Endothelial cell of umbilical vein (primary cell): Measurements from ENCODE around the gene SPAG9. TPM values are rescaled to one million over a fixed set of nuclear protein-coding genes. Genes with fewer than 3 reads are reported as not detected.
A peak's percentile ranks its signal among the peaks of the same experiment; 100 is the strongest.

Experiments used
- BruUV-seq: library from RNA; stranded (reverse); fragments of 400-500 nt; replicated peaks from 2 replicates; lab custom pipeline; 2021; lab: Mats Ljungman, UMichigan
- CTCF ChIA-PET: fragments of 300-600, 350-600 bp; sonication (Branson Sonifier 250); formaldehyde crosslinking; loops from one replicate; lab custom pipeline; 2021; ENCODE audit warnings: antibody characterized with exemption, inconsistent platforms; lab: Charles Lee
- POLR2A ChIA-PET: fragments of 300-600, 350-600 bp; sonication (Branson Sonifier 250); formaldehyde crosslinking; loops from one replicate; lab custom pipeline; 2021; ENCODE audit warnings: antibody characterized with exemption, inconsistent platforms; lab: Charles Lee
- DNase-seq: peaks from one replicate; pipeline ENCODE4 v3.0.0-alpha.2; 2011; ENCODE audit warnings: low read depth, low spot score
- FAIRE-seq: peaks from 2 replicates; lab custom pipeline; 2011; peaks lifted over from hg19 to GRCh38; lab: Jason Lieb, UNC
- H2AFZ ChIP-seq: 2 replicates; pipeline ENCODE4 v1.6.0; 2012; ENCODE audit warnings: low read depth, low read length, control low read depth, inconsistent platforms
- H3K27ac ChIP-seq: 2 replicates; pipeline ENCODE4 v1.5.1; 2011; ENCODE audit warnings: low read depth, mild to moderate bottlenecking, control low read depth, low read length, moderate library complexity; ENCODE audit not compliant: insufficient read depth
- H3K27me3 ChIP-seq, 2 experiments: 2 replicates each; pipeline versions ENCODE4 v1.6.0 to v1.6.1; 2011; ENCODE audit warnings: low read length in 2 of 2, mixed read lengths in 1 of 2; ENCODE audit not compliant: control insufficient read depth in 2 of 2, insufficient read depth in 2 of 2
- H3K36me3 ChIP-seq, 2 experiments: 2 replicates in 1 of 2; 3 replicates in 1 of 2; pipeline ENCODE4 v1.5.1; 2011; ENCODE audit warnings: low read length in 2 of 2, mild to moderate bottlenecking in 1 of 2, moderate library complexity in 1 of 2; ENCODE audit not compliant: control insufficient read depth in 2 of 2, insufficient read depth in 2 of 2; ENCODE audit errors: extremely low read depth in 1 of 2
- H3K4me1 ChIP-seq: 3 replicates; pipeline ENCODE4 v1.5.1; 2011; ENCODE audit warnings: mild to moderate bottlenecking, low read length; ENCODE audit not compliant: control insufficient read depth, insufficient read depth; ENCODE audit errors: extremely low read depth
- H3K4me2 ChIP-seq: 2 replicates; pipeline ENCODE4 v1.6.1; 2011; ENCODE audit warnings: low read length, control low read depth, mixed read lengths; ENCODE audit not compliant: insufficient read depth
- H3K4me3 ChIP-seq, 3 experiments: fragments of 200-600 bp in 1 of 3; sonication (generic), shearing (Covaris generic) in 1 of 3; replicated peaks in 1 of 3; 2 replicates each; pipeline ENCODE4 v1.5.1; 2011 to 2016; ENCODE audit warnings: control low read depth in 3 of 3, low read length in 3 of 3, mild to moderate bottlenecking in 2 of 3, inconsistent platforms in 1 of 3, low read depth in 1 of 3, moderate library complexity in 1 of 3; ENCODE audit not compliant: insufficient read depth in 1 of 3
- H3K79me2 ChIP-seq: 2 replicates; pipeline ENCODE4 v1.6.0; 2012; ENCODE audit warnings: low read length, inconsistent platforms; ENCODE audit not compliant: control insufficient read depth, insufficient read depth
- H3K9ac ChIP-seq: replicated peaks from 2 replicates; pipeline ENCODE3; 2011; ENCODE audit warnings: low read length, control low read depth; ENCODE audit not compliant: insufficient read depth; ENCODE audit errors: extremely low read depth
- H3K9me1 ChIP-seq: replicated peaks from 3 replicates; pipeline ENCODE4 v1.6.0; 2011; ENCODE audit warnings: mild to moderate bottlenecking, low read length; ENCODE audit not compliant: control insufficient read depth, insufficient read depth; ENCODE audit errors: extremely low read depth
- H3K9me3 ChIP-seq: replicated peaks from 2 replicates; pipeline ENCODE4 v1.5.1; 2012; ENCODE audit warnings: low read length, inconsistent platforms; ENCODE audit not compliant: control insufficient read depth, insufficient read depth
- H4K20me1 ChIP-seq: replicated peaks from 2 replicates; pipeline ENCODE3; 2011; ENCODE audit warnings: mild to moderate bottlenecking, low read length; ENCODE audit not compliant: control insufficient read depth, insufficient read depth; ENCODE audit errors: extremely low read depth
- CTCF ChIP-seq, 2 donors: IDR thresholded peaks; 1 replicate in 1 of 2; 2 replicates in 1 of 2; pipeline ENCODE4 v1.5.1; 2011; ENCODE audit warnings: low read length in 2 of 2, mild to moderate bottlenecking in 2 of 2, moderate library complexity in 2 of 2, control low read depth in 1 of 2, inconsistent platforms in 1 of 2, low read depth in 1 of 2; ENCODE audit not compliant: insufficient read depth in 1 of 2; ENCODE audit errors: extremely low read depth in 1 of 2
- EZH2 ChIP-seq: IDR thresholded peaks from 2 replicates; pipeline ENCODE4 v1.6.1; 2012; ENCODE audit warnings: borderline replicate concordance, low read depth, mild to moderate bottlenecking, moderate library complexity, low read length, inconsistent platforms; ENCODE audit not compliant: severe bottlenecking
- GATA2 ChIP-seq: IDR thresholded peaks from 2 replicates; pipeline ENCODE4 v1.7.0; 2011; ENCODE audit warnings: low read depth, mild to moderate bottlenecking, moderate library complexity, mixed read lengths, low read length; ENCODE audit not compliant: insufficient read length, insufficient read depth
- JUN ChIP-seq: IDR thresholded peaks from 2 replicates; pipeline ENCODE4 v1.6.1; 2011; ENCODE audit warnings: borderline replicate concordance, low read depth; ENCODE audit not compliant: insufficient read length, insufficient read depth
- MYC ChIP-seq: IDR thresholded peaks from one replicate; pipeline ENCODE4 v1.6.1; 2011; ENCODE audit warnings: mild to moderate bottlenecking, low read depth, low read length
- POLR2A ChIP-seq: IDR thresholded peaks from 2 replicates; pipeline ENCODE4 v1.6.1; 2012; ENCODE audit warnings: low read depth, mild to moderate bottlenecking, control low read depth, low read length
- dilution Hi-C: fragments of 300-500 bp; cut with MboI; formaldehyde crosslinking; loops from one replicate; pipeline ENCODE4 v1.15.0; 2019; ENCODE audit warnings: low sequenced_read_pairs; ENCODE audit not compliant: extremely low pct_ligation_motif_present
- intact Hi-C: fragments of 100-400 bp; cut with micrococcal nuclease; formaldehyde crosslinking; loops from one replicate; pipeline ENCODE4 v1.10.0; 2022
- polyA plus RNA-seq, 4 experiments: library from polyadenylated mRNA; depleted of rRNA in 3 of 4; stranded (reverse) in 3 of 4; unstranded in 1 of 4; fragments of >200 nt; gene quantifications; 2 replicates each; pipeline versions ENCODE4 v1.2.1 to v1.2.3, GENCODE V29; 2011 to 2012; ENCODE audit warnings: missing spikeins in 1 of 4
- total RNA-seq: library from RNA; stranded (reverse); gene quantifications from 2 replicates; pipeline ENCODE4 v1.2.3, GENCODE V29; 2021

Gene SPAG9
- total and polyA plus RNA-seq, 2 donors (not counting 3 experiments of a cell fraction or from before 2014, with no cell fraction given): 16.5 to 75.0 TPM

DNA sequence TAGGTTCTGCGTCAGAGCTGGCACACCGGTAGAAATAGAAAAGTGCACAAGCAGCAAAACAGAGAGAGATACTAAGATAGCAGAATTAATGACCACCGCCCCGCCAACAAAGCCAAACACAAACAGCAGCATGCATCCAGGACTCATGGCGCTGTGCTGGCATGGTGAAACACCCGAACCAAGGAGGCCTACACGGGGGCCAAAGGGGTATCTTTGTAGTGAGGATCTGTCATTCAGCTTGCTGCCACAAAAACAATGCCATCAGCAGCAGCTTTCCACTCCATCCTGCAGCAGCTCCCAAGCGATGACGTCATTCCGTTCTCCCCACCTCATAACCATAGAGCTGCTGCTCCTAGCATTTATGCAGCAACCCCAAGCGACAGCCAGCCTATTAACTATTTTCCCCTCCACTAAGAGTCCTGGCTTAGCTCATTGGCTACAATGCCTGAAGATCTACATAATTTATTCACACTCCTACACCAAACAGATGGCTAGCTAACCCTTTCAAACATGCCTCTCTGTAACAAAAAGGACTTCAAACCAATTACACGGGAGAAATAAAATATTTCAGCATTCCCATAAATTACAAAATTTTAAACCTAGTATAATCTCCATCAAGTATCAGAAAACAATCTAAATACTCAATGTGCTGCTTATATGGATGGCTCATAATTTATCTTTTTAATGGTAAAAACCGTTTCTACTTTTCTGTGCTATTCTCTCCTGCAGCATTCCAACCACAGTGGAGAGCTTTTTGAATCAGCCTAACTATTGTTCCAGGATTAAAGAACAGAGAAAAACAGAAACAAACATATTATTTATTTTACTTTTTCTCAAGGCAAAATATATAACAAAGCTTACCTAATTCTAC lies 73.9 kb downstream of the SPAG9 start:
- intact Hi-C loops: loop anchor here (2.0 kb wide), 1 partner anchor 16 kb away; no protein-coding TSS in a partner anchor
- H3K4me3 ChIP-seq: no peak overlapping the region
- H3K27me3 ChIP-seq: no peaks in the 10 kb centered on the region
- ChIA-PET CTCF (interaction anchor here (0.7 to 4.5 kb wide), 15 partner anchors 10 to 194 kb away, joined by 3 to 46 read pairs (median 4); partner anchors contain the start of genes NME1 and SPAG9), POLR2A (interaction anchor here (0.6 kb wide), 1 partner anchor 65 kb away, joined by 3 read pairs; no protein-coding TSS in a partner anchor)
- BruUV-seq: no TSS peak
- peaks cover 10% of the 10 kb centered on the region for H3K79me2 ChIP-seq
- peaks cover 2% of the 10 kb centered on the region for H3K9me1 ChIP-seq
- dilution Hi-C loops: no loop called here
- H3K4me1 ChIP-seq: no peaks in the 10 kb centered on the region
- no peaks in the 10 kb centered on the region for H3K36me3 ChIP-seq
- FAIRE-seq (peak; percentile 64), DNase-seq (peak; percentile 72)
- TF ChIP-seq JUN (peak; percentile 76), CTCF (IDR thresholded peaks at IDR 0.05; ENCODE audit: extremely low read depth in 1 of 2, insufficient read depth in 1 of 2, low read depth in 1 of 2, low read length in 2 of 2) (no peak)
- H3K27ac ChIP-seq: no peak overlapping the region
- no peak overlapping the region for H3K9ac ChIP-seq
- no peak overlapping the region for H3K4me2 ChIP-seq
- H2AFZ ChIP-seq: no peak overlapping the region
- no peaks in the 10 kb centered on the region for H3K9me3 ChIP-seq
- no peaks in the 10 kb centered on the region for H4K20me1 ChIP-seq

- no peak overlapping the region for H3K27ac ChIP-seq
- H3K79me2 ChIP-seq: peaks cover 10% of the 10 kb centered on the region
- POLR2A ChIA-PET: no interaction called here
- DNase-seq (no peak), FAIRE-seq (no peak)
- no peak overlapping the region for H3K9ac ChIP-seq
- intact Hi-C loops (loop anchor here (2.0 kb wide), 1 partner anchor 15 kb away; no protein-coding TSS in a partner anchor), dilution Hi-C loops (no loop called here)
- TF ChIP-seq CTCF (IDR thresholded peaks at IDR 0.05; ENCODE audit: extremely low read depth in 1 of 2, insufficient read depth in 1 of 2, low read depth in 1 of 2, low read length in 2 of 2) (no peak), POLR2A (no peak), GATA2 (no peak), EZH2 (no peak), MYC (no peak)
- H3K36me3 ChIP-seq: no peaks in the 10 kb centered on the region
- no peaks in the 10 kb centered on the region for H3K4me1 ChIP-seq
- H2AFZ ChIP-seq: no peak overlapping the region
- H3K9me1 ChIP-seq: peaks cover 2% of the 10 kb centered on the region
- no peak overlapping the region for H3K4me3 ChIP-seq
- no peaks in the 10 kb centered on the region for H4K20me1 ChIP-seq
- no TSS peak for BruUV-seq
- CTCF ChIA-PET: interaction anchor here (1.0 to 4.5 kb wide), 11 partner anchors 10 to 194 kb away, joined by 3 to 46 read pairs (median 5); partner anchors contain the start of genes NME1 and SPAG9
- H3K9me3 ChIP-seq: no peaks in the 10 kb centered on the region
- H3K27me3 ChIP-seq: no peaks in the 10 kb centered on the region
- H3K4me2 ChIP-seq: no peak overlapping the region
These were observed 74.6 kb downstream of the SPAG9 start for GRCh38 chr17:51046046-51046445.
